ENCODE measurements around the gene TAF4. TPM values are rescaled to one million over a fixed set of nuclear protein-coding genes. Genes with fewer than 3 reads are reported as not detected.
A peak's percentile ranks its signal among the peaks of the same experiment; 100 is the strongest.

TAF4 gene
- total and polyA plus RNA-seq, 2 of the 13 experiments (the other 11 are each of a cell fraction or from before 2014, with no cell fraction given), result 5.9 to 12.0 TPM

DNA sequence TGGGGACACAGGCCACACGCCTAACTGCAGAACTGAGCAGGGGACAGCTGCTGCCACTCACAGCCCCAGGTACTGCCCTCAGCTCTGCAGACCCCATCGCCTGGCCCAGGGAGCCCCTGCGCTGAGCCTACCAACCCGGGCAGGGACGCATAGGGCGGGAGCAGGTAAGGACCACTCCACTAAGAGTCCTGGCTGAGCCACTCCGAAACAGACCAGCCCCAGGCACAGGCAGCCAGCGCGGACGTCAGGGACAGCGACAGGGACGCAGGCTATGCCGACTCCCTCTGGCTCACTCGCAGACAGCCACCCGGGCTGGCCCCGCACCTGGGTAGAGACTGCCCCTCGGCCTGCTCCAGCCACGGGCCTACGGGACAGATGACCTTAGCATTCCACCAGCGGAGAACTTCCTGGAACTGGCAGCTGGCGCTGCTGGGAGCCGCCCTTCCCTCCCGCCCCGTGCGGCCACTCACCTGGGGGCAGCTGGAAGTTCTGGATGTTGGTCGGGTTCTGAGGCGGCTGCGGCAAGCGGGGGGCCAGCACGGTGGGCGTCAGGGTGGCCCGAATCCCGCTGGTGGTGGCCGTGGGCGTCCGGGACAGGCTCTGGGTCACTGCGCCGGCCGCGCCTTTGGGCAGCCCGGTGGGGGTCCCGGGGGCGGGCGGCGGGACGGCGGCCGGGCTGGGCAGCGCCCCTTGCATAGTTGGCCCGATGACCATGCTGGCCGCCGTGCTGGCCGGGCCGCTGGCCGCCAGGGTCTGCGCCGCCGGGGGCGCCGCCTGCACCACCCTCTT is 1.5 kb downstream of the TAF4 start (continued):
- TF ChIP-seq REL (CRISPR knock-in tag; conservative IDR thresholded peaks at IDR 0.05), result no peak
- TF ChIP-seq NPAS2 (CRISPR knock-in tag; IDR thresholded peaks at IDR 0.05; ENCODE audit: borderline replicate concordance), result no peak
- TF ChIP-seq POLR2AphosphoS5 (IDR thresholded peaks at IDR 0.05; ENCODE audit: low read depth, low read length), result no peak
- no peak for TF ChIP-seq USF2 (IDR thresholded peaks at IDR 0.05; ENCODE audit: low read depth, low read length)
- no peak for TF ChIP-seq USF2 (CRISPR knock-in tag; IDR thresholded peaks at IDR 0.05; ENCODE audit: borderline replicate concordance)
- no peak for TF ChIP-seq ZNF605 (CRISPR knock-in tag; IDR thresholded peaks at IDR 0.05)
- TF ChIP-seq CENPX (CRISPR knock-in tag; IDR thresholded peaks at IDR 0.05), result no peak
- TF ChIP-seq KLF12 (CRISPR knock-in tag; IDR thresholded peaks at IDR 0.05; ENCODE audit: borderline replicate concordance), result peak; percentile 68; the same call in 1 of the 2 replicates
- peak; percentile 33; the same call in 1 of the 2 replicates for TF ChIP-seq ZNF558 (CRISPR knock-in tag; IDR thresholded peaks at IDR 0.05; ENCODE audit: borderline replicate concordance)
- TF ChIP-seq ZFP90 (CRISPR knock-in tag; IDR thresholded peaks at IDR 0.05; ENCODE audit: borderline replicate concordance), result no peak
- TF ChIP-seq GFI1 (CRISPR knock-in tag; IDR thresholded peaks at IDR 0.05; ENCODE audit: borderline replicate concordance), result no peak
- no peak for TF ChIP-seq ZHX1 (CRISPR knock-in tag; IDR thresholded peaks at IDR 0.05; ENCODE audit: low read depth)
- TF ChIP-seq NCOR1 (IDR thresholded peaks at IDR 0.05; ENCODE audit: borderline replicate concordance, low read length), result no peak
- 0 out of 2 replicates have a peak, but pooled peaks have one; percentile 6 for TF ChIP-seq HNF4A (CRISPR knock-in tag; IDR thresholded peaks at IDR 0.05)
- TF ChIP-seq PLSCR1 (CRISPR knock-in tag; IDR thresholded peaks at IDR 0.05; ENCODE audit: borderline replicate concordance), result no peak
- TF ChIP-seq, protein P1, sequence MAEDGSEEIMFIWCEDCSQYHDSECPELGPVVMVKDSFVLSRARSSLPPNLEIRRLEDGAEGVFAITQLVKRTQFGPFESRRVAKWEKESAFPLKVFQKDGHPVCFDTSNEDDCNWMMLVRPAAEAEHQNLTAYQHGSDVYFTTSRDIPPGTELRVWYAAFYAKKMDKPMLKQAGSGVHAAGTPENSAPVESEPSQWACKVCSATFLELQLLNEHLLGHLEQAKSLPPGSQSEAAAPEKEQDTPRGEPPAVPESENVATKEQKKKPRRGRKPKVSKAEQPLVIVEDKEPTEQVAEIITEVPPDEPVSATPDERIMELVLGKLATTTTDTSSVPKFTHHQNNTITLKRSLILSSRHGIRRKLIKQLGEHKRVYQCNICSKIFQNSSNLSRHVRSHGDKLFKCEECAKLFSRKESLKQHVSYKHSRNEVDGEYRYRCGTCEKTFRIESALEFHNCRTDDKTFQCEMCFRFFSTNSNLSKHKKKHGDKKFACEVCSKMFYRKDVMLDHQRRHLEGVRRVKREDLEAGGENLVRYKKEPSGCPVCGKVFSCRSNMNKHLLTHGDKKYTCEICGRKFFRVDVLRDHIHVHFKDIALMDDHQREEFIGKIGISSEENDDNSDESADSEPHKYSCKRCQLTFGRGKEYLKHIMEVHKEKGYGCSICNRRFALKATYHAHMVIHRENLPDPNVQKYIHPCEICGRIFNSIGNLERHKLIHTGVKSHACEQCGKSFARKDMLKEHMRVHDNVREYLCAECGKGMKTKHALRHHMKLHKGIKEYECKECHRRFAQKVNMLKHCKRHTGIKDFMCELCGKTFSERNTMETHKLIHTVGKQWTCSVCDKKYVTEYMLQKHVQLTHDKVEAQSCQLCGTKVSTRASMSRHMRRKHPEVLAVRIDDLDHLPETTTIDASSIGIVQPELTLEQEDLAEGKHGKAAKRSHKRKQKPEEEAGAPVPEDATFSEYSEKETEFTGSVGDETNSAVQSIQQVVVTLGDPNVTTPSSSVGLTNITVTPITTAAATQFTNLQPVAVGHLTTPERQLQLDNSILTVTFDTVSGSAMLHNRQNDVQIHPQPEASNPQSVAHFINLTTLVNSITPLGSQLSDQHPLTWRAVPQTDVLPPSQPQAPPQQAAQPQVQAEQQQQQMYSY (CRISPR knock-in tag; IDR thresholded peaks at IDR 0.05), result 0 out of 2 replicates have a peak, but pooled peaks have one; percentile 33
- no peak for TF ChIP-seq RAD51 (IDR thresholded peaks at IDR 0.05; ENCODE audit: borderline replicate concordance)
- peak; percentile 48; the same call in 1 of the 2 replicates for TF ChIP-seq ZNF501 (CRISPR knock-in tag; IDR thresholded peaks at IDR 0.05)
- peak; percentile 56; the same call in 1 of the 2 replicates for TF ChIP-seq SIN3A (IDR thresholded peaks at IDR 0.05; ENCODE audit: borderline replicate concordance, low read depth, low read length)
- TF ChIP-seq TP53 (CRISPR knock-in tag; conservative IDR thresholded peaks at IDR 0.05), result no peak

Data from HepG2 (cell line).